ENCODE data around the gene APOBEC3C. TPM values are rescaled to one million over a fixed set of nuclear protein-coding genes. Genes with fewer than 3 reads are reported as not detected.
"Not testable (repeated sequence)": the region's sequence is repeated elsewhere in the genome, so short reads cannot be mapped to it uniquely, and the experiment has no call there.

Gene APOBEC3C
- polyA plus RNA-seq, 3 donors = 19.7 to 86.3 (median 69.4) TPM

GRCh38 chr22:39030705-39031104 is 16.6 kb downstream of the APOBEC3C start:
- Histone ChIP-seq H3K36me3 (replicated peaks in 1 of 2; ENCODE audit: control insufficient read depth in 1 of 2, insufficient read depth in 2 of 2, low read length in 2 of 2) (no peaks in the 10 kb centered on the region), H4K20me1 (ENCODE audit: insufficient read depth, low read length) (no peaks in the 10 kb centered on the region), H3K27me3 (ENCODE audit: control insufficient read depth in 2 of 2, insufficient read depth in 2 of 2, low read length in 2 of 2) (no peaks in the 10 kb centered on the region), H3K4me1 (ENCODE audit: control insufficient read depth in 1 of 2, insufficient read depth in 2 of 2, low read length in 2 of 2) (peaks cover 0 to 2% of the 10 kb centered on the region in 2 donors), H2AFZ (ENCODE audit: insufficient read depth, low read depth, low read length, poor library complexity, severe bottlenecking) (no peak overlapping the region), H3K9ac (ENCODE audit: insufficient read depth, low read length, poor library complexity, severe bottlenecking) (no peak overlapping the region), H3K27ac (ENCODE audit: low read depth in 1 of 2, low read length in 2 of 2) (no peak overlapping the region), H3K4me3 (replicated peaks in 1 of 3; ENCODE audit: low read depth in 2 of 3, low read length in 3 of 3) (no peak overlapping the region), H3K4me2 (replicated peaks; ENCODE audit: extremely low read depth, low read length, poor library complexity, severe bottlenecking) (no peak overlapping the region), H3K79me2 (ENCODE audit: insufficient read depth, low read length) (no peaks in the 10 kb centered on the region), H3K9me3 (replicated peaks in 1 of 2; ENCODE audit: control insufficient read depth in 1 of 2, insufficient read depth in 1 of 2, low read length in 2 of 2) (no peaks in the 10 kb centered on the region)
- H3K4me1 Mint-ChIP-seq = peaks cover 8% of the 10 kb centered on the region
- no peaks in the 10 kb centered on the region for H3K9me3 Mint-ChIP-seq
- peaks cover 0 to 3% of the 10 kb centered on the region in 2 donors for H3K36me3 Mint-ChIP-seq
- no peak overlapping the region for H3K4me3 Mint-ChIP-seq
- no peak for TF ChIP-seq CTCF (IDR thresholded peaks at IDR 0.05)
- 87% methylated on average over 9 of the region's 14 CpGs for WGBS (ENCODE audit: insufficient coverage)
- intact Hi-C loops (cut with micrococcal nuclease) = no loop called here
- no peak overlapping the region for H3K27ac Mint-ChIP-seq
- no peak for DNase-seq
- peaks cover 0 to 1% (median 0%) of the 10 kb centered on the region in 3 donors for H3K27me3 Mint-ChIP-seq (ENCODE audit: low read depth in 3 of 3)

GRCh38 chr22:39031434-39032295 is 17.6 kb downstream of the APOBEC3C start:
- H3K4me2 ChIP-seq (replicated peaks; ENCODE audit: extremely low read depth, low read length, poor library complexity, severe bottlenecking); H3K4me1 Mint-ChIP-seq; H3K36me3 ChIP-seq (replicated peaks in 1 of 2; ENCODE audit: control insufficient read depth in 1 of 2, insufficient read depth in 2 of 2, low read length in 2 of 2); DNase-seq; H2AFZ ChIP-seq (ENCODE audit: insufficient read depth, low read depth, low read length, poor library complexity, severe bottlenecking); H3K4me1 ChIP-seq (ENCODE audit: control insufficient read depth in 1 of 2, insufficient read depth in 2 of 2, low read length in 2 of 2); H3K27me3 Mint-ChIP-seq (ENCODE audit: low read depth in 3 of 3); intact Hi-C loops (cut with micrococcal nuclease); H3K4me3 Mint-ChIP-seq; H3K27me3 ChIP-seq (ENCODE audit: control insufficient read depth in 2 of 2, insufficient read depth in 2 of 2, low read length in 2 of 2); H3K4me3 ChIP-seq (replicated peaks in 1 of 3; ENCODE audit: low read depth in 2 of 3, low read length in 3 of 3); H4K20me1 ChIP-seq (ENCODE audit: insufficient read depth, low read length); H3K9me3 ChIP-seq (replicated peaks in 1 of 2; ENCODE audit: control insufficient read depth in 1 of 2, insufficient read depth in 1 of 2, low read length in 2 of 2); H3K79me2 ChIP-seq (ENCODE audit: insufficient read depth, low read length); H3K27ac ChIP-seq (ENCODE audit: low read depth in 1 of 2, low read length in 2 of 2); H3K27ac Mint-ChIP-seq; H3K36me3 Mint-ChIP-seq; H3K9ac ChIP-seq (ENCODE audit: insufficient read depth, low read length, poor library complexity, severe bottlenecking); H3K9me3 Mint-ChIP-seq: not testable (repeated sequence)
- WGBS (ENCODE audit: insufficient coverage) = 95% methylated on average over 13 of the region's 18 CpGs

GRCh38 chr22:39037071-39037470 is 23.0 kb downstream of the APOBEC3C start:
- H3K9me3 Mint-ChIP-seq; H3K27me3 ChIP-seq (ENCODE audit: control insufficient read depth in 2 of 2, insufficient read depth in 2 of 2, low read length in 2 of 2); H3K27me3 Mint-ChIP-seq (ENCODE audit: low read depth in 3 of 3); H3K27ac ChIP-seq (ENCODE audit: low read depth in 1 of 2, low read length in 2 of 2); intact Hi-C loops (cut with micrococcal nuclease); H3K27ac Mint-ChIP-seq; DNase-seq; H3K79me2 ChIP-seq (ENCODE audit: insufficient read depth, low read length); H3K4me3 ChIP-seq (replicated peaks in 1 of 3; ENCODE audit: low read depth in 2 of 3, low read length in 3 of 3); H3K36me3 ChIP-seq (replicated peaks in 1 of 2; ENCODE audit: control insufficient read depth in 1 of 2, insufficient read depth in 2 of 2, low read length in 2 of 2); H3K4me2 ChIP-seq (replicated peaks; ENCODE audit: extremely low read depth, low read length, poor library complexity, severe bottlenecking); H3K4me3 Mint-ChIP-seq; H4K20me1 ChIP-seq (ENCODE audit: insufficient read depth, low read length); H3K9ac ChIP-seq (ENCODE audit: insufficient read depth, low read length, poor library complexity, severe bottlenecking); H3K36me3 Mint-ChIP-seq; H3K9me3 ChIP-seq (replicated peaks in 1 of 2; ENCODE audit: control insufficient read depth in 1 of 2, insufficient read depth in 1 of 2, low read length in 2 of 2); H2AFZ ChIP-seq (ENCODE audit: insufficient read depth, low read depth, low read length, poor library complexity, severe bottlenecking): not testable (repeated sequence)
- peaks cover 16 to 19% of the 10 kb centered on the region in 2 donors for H3K4me1 ChIP-seq (ENCODE audit: control insufficient read depth in 1 of 2, insufficient read depth in 2 of 2, low read length in 2 of 2)
- WGBS (ENCODE audit: insufficient coverage) = 67% methylated on average over 1 of the region's 2 CpGs
- H3K4me1 Mint-ChIP-seq = peaks cover 24% of the 10 kb centered on the region

All from CD14-positive monocyte (primary cell).